GM18511 (cell line): ENCODE data around the gene CFL1.
"Not testable (repeated sequence)": the region's sequence is repeated elsewhere in the genome, so short reads cannot be mapped to it uniquely, and the experiment has no call there.

Source experiments
- ATAC-seq: cut with Tn5 transposase; IDR thresholded peaks from one replicate; pipeline ENCODE4 v1.9.1; 2021; ENCODE audit warnings: mild to moderate bottlenecking, moderate library complexity; ENCODE audit not compliant: unreplicated experiment

CFL1 gene

GRCh38 chr11:65857853-65858680, at the start of gene CFL1:
Gene CFL1 (minus strand): TSS chr11:65858180. CDS start chr11:65858099, 81 bp downstream.
- ATAC-seq, result peak; percentile 47

DNA sequence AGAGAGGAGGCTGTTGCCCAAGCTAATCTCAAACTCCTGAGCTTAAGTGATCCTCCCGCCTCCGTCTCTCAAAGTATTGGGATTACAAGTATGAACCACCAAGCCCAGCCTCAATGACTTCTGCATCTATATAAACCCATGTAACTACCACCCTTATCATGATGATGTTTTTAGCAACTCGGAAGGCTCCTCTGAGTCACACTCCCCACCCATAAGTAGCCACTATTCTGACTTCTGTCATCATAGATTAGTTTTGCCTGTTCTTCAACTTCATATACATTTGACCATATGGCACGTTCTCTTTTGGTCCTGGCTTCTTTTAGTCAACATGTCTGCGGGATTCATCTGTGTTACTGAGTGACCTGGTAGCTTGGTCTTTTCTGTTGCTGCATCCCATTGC, 48.6 kb upstream of the CFL1 start:
- no peak for ATAC-seq

DNA sequence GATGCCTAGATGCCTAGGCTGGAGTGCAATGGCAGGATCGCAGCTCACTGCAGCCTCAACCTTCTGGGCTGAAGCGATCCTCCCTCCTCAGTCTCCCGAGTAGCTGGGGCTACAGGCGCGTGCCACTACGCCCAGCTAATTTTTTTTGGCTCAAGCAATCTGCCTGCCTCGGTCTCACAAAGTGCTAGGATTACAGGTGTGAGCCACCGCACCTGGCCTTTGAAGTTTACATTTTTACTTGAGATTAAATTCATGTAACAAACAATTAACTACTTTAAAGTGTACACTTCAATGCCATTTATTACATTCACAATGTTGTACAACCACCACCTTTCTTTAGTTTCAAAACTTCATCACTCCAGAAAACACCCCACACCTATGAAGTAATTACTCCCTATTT, 45.7 kb upstream of the CFL1 start:
- no peak for ATAC-seq

- ATAC-seq, result no peak
Observed at GRCh38 chr11:65903068-65903481, 45.1 kb upstream of the CFL1 start.

DNA sequence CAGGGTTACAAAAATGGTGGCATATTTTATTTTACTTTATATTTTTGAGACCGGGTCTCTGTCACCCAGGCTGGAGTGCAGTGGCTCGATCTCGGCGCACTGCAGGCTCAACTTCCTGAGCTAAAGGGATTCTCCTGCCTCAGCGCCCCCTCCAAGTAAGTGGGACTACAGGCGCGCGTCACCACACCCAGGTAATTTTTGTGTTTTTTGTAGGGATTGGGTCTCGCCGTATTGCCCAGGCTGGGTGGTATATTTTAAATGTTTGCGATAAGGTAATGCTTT, 42.9 kb upstream of the CFL1 start:
- no peak for ATAC-seq

DNA sequence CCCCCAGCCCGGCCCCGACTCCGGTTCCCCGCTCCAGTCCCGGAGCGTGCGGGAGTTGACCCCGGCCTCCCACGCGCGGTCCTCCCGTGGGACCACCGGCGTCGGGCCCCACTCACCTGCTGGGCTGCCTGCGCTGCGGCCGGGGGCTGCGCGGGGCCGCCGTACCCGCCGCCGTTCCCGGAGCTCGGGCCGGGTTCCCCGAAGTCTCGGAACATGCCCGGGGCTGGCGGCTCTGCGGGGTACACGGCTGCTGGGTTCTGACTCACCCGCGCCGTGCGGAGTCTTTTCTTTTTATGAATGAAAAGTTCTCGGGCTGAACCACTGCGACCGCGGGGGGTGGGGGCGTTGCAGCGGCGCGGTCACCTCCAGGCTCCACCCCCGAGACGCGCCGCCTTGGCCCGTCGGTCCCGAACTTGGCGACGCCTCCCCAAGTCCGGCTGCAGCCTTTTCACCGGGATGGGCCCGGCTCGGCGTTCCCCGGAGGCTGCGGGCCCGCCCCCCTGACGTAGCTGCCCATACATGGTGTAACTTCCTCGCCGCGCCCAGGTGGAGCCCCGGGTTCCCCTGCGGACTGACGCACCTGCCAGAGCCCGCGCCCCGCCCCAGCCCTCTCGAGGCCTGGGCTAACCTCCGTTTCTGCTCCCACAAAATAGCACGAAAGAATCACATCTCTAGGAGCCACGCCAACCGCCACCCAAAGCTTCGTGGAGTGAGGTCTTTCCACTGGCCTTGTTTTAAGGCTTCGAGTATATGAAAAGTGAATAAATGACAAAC, 42.3 kb upstream of the CFL1 start, which contains the start of gene FOSL1:
FOSL1 (minus strand) TSS at position 264 of the 774 bp plus-strand sequence; CDS start at position 215, 49 bp downstream.
- ATAC-seq, result peak; percentile 84

GRCh38 chr11:65899356-65900124, 41.6 kb upstream of the CFL1 start:
- peak; percentile 2 for ATAC-seq

GRCh38 chr11:65898656-65899355, 40.8 kb upstream of the CFL1 start:
- ATAC-seq, result no peak

DNA sequence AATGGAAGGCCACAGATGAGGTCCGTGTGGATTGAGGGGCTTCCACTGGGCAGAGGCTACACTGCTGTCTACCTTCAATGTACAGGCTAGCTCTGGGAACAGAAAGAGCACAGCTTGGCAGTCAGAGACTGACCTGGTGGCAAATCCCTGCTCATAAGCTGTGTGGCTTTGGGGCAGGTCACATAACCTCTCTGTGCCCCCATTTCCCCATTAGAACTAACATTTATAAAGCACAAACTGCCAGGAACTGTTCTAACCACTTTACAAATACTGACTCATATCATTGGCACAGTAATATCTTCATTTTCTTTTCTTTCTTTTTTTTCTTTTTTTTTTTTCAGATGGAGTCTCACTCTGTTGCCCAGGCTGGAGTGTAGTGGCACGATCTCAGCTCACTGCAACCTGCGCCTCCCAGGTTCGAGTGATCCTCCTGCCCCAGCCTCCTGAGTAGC, 39.1 kb upstream of the CFL1 start:
- ATAC-seq, result no peak

DNA sequence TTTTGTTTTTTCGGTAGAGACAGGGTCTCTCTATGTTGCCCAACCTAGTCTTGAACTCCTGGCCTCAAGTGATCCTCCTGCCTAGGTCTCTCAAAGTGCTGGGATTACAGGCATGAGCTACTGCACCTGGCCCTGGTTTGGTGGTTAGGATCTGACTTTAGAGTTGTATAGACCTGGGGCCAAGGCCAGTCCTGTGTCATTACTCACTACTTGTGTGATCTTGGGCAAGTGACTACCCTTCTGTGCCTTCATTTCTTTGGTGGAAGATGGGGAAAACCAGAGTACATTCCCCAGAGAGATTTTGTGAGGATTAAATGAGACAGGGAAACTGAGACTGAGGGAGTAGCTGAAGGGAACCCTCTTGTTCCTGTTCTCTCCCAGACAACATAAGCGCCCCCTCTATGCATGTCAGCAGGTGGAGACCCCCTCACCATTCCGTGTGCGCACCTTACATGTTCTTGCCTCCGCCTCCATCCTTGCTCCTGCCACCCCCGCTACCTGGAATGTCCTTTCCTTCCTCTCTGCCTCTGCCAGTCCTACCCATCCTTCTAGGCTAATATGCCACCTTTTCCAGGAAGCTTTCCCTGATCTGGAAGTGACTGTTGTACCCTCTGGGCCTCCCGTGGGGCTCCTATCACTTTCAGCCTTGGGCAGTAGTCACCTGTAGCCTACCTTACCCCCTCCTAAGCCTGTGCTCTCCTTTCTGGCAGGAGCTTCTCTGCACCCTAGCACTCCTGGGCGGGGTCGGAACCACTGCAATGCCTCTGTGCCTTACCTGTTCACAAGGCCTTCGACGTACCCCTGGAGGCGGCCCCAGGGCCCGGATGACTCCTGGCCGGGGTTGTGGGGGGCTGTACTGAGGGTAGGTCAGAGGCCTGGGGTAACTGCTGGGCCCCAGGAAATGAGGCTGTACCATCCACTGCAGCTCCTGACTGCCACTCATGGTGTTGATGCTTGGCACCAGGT, 38.3 kb upstream of the CFL1 start:
- no peak for ATAC-seq

DNA sequence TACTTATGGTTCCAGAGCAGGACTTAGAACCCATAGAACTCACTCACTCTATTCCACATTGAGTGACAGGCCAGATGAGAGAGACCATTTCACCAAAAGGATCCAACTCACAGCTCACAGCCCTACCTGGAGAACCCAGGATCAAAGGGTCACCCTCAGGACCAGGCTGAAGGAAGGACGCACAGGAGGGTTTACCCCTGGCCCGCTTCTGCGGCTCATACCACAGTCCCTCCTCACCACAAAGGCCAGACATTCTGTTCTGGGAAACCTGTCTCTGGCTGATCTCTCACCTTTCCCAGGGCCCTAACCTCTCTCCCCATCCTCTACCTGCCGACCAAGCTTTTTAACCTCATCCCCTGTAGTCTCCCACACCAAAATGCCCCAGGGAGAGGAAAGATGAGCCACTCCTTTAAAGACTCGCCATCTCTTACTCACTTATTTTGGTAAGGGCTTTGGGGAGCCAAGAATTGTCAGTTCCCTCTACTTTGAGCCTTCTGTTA, 37.6 kb upstream of the CFL1 start:
- no peak for ATAC-seq

DNA sequence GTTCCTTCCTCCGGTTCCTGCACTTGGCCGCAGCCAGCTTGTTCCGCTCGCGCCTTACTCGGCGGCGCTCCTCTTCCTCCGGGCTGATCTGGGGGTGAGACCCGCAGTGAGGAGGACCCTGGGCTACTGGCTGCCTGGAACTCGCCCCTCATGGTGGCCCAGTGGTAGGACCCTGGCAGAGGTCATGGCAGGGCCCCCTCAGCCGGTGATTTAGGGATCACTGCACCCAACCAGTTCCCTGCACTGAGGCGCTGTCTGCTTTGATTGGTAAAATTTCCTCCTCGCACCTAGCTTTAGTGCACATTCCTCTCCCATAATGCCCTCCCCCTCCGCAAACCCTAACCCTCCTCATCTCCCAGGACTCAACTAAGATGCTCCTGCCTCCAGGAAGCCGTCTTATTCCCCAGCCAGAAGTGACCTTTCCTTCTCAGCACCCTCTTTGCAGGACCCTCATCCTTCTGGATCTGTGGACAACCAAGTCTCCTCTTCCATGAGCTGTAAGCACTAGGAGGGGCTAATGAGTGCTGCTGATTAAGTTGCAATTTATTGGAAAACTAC, 36.1 kb upstream of the CFL1 start:
- ATAC-seq, result no peak

DNA sequence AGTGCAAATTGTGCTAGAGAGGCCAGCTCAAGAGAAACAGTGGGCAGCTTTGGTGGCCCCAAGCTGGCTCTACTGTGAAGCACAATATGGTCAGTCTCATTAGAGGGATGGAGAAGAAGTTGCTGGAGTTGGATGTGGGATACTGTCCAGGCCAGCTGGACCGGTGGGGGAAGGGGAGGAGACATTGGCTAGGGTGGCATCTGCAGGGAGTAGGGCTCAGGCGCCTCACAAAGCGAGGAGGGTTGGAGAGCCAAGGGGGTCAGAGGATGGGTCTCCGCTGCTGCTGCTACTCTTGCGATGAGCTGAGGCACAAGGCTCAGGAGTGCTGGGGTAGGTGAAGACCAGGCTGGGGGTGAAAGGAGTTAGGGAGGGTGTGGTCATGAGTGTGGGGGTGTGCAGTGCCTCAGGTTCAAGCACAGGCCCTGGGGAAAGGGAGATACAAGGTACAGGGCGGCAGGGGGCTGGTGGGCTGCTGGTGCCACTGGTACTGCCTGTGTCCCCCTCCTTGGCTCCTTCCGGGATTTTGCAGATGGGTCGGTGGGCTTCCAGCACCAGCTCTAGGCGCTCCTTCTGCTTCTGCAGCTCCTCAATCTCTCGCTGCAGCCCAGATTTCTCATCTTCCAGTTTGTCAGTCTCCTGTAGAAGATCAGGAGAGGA, 34.8 kb upstream of the CFL1 start:
- ATAC-seq, result no peak

DNA sequence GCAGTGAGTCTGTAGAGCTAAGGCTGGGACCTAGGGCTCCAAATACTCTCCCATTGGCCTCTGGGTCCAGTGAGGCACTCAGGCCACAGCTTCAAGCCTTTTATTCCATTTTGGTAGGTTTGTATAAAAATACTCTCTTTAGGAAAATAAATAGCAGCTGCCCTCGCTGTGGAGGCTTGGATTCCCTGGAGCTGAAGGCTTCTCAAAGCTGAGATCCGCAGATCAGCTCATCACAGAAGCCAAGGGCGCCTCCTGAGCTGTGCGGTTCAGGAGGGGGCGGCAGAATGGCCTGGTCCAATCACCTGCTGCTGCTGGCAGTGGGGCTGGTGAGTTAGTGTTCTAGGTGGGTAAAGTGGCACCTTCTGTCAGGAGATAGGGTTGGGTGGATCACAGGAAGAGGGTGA, 34.2 kb upstream of the CFL1 start:
- ATAC-seq, result not testable (repeated sequence)

DNA sequence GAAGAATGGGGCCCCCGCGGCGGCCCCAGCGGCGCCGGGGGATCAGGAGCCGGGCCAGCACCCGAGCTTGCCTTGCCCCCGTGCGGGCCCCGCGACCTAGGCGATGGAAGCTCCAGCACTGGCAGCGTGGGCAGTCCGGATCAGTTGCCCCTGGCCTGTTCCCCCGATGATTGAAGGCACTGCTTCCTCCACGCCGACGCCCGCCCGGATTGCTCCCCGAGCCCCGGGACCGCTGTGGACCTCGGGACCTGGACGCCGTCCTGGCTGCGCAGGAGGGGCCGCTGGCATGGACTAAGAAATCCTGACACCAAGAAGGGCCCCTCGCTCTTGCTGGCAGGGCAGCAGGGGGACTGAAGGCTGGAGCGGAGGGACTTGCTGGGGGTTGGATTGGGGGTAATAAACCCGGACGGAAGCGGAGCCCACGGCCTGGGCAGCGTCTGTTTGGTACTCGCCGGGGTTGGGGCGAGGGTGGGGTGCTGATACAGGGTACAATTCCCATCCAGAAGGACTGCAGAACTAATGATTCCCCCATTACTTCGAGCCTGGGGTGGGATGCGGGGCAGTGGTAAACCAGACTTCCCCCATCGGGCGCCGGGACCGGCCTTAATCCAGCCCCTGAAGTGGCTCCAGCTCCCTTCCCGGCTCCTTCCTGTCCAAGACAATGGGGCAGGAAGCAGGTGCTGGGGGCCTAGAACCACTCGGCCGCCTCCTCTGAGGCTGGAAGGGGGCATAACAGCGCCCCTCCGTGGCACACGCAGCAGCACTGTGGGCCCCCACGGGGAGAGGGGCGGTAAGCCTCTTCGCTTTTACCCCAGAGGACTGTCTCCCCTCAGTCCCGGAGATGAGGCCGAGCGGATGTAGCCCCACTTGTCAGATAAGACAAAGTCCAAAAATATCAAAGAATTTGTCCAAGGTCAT, 33.5 kb upstream of the CFL1 start:
- ATAC-seq, result no peak

- peak; percentile 54 for ATAC-seq
Observed at GRCh38 chr11:65890324-65891218, 32.6 kb upstream of the CFL1 start, which contains the start of gene CCDC85B. Gene CCDC85B (plus strand): TSS chr11:65890673. CDS start chr11:65890784, 111 bp downstream.
